Dermis blood vessel endothelial cell (primary cell): ENCODE measurements around the gene PPP1R14C. TPM values are rescaled to one million over a fixed set of nuclear protein-coding genes. Genes with fewer than 3 reads are reported as not detected.

Experiments
- DNase-seq: peaks from one replicate; pipeline ENCODE4 v3.0.0; 2010
- total RNA-seq: library from RNA; depleted of rRNA; stranded (reverse); fragments of >200 nt; gene quantifications from 2 replicates; pipeline ENCODE4 v1.2.3, GENCODE V29; 2014

PPP1R14C gene
- total RNA-seq, 1 donor from 2014 or later = not detected

GRCh38 chr6:150139533-150139932, 3.3 kb upstream of the PPP1R14C start:
- DNase-seq = no peak

DNA sequence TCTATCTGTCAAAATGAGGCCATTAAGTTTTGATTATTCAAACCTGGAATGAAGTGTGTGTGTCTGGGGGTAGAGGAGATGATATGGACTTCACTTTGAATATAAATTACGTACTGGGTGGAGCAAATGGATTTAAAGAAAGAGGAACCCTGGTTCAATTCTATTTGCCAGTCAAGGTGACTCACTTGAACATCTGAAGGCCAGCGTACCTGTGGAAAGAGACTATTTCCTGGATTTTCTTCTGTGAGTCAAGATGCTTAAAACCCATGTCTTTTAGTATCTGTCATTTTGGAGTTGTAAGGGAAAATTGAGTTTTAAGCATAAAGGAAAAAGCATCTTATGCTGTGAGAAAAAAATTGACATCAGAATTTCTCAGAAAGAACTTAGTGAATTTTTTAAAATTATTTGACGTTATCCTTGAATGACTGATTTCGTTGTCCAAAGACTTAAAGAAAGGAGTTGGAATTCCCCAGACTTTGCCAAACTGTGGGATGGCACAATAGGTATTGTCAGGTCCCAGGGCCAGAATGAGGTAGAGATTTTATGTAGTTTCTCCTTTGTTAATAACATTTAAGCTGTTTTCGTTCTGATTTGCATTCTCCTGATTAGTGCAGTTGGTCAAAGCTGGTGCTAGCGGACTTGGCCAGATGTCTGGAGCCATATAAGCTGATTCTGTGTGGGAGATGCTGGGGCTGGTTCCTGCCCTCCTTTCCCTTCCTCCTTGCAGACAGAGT, 2.4 kb upstream of the PPP1R14C start:
- DNase-seq = no peak

DNA sequence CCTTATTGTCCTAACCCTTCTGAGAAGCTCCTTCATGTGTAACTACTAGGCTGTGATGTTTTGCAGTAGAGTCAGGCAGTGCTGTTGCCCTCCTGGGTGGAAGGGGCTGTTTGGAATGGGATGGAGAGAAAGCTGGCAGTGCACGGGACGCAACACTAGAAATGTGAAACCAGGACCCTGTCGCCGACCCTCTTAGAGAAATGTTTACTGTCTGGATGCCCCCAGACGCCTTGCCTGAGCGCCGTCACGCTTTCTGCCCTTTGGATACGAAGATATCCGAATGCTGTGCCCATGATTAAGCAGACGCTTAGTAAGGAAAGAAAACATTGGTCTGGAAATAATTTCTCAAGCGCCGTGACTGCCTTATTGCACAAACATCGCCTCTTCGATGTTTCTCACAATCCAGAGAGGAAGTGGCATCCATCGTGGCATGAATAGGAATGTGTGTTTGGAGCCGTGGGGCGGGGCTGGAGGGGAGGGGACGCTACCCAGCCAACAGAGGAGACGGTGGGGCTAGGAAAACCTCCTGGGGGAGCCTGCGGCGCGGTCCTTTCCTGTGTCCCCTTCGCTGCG, 661 bp upstream of the PPP1R14C start:
- DNase-seq = no peak

DNA sequence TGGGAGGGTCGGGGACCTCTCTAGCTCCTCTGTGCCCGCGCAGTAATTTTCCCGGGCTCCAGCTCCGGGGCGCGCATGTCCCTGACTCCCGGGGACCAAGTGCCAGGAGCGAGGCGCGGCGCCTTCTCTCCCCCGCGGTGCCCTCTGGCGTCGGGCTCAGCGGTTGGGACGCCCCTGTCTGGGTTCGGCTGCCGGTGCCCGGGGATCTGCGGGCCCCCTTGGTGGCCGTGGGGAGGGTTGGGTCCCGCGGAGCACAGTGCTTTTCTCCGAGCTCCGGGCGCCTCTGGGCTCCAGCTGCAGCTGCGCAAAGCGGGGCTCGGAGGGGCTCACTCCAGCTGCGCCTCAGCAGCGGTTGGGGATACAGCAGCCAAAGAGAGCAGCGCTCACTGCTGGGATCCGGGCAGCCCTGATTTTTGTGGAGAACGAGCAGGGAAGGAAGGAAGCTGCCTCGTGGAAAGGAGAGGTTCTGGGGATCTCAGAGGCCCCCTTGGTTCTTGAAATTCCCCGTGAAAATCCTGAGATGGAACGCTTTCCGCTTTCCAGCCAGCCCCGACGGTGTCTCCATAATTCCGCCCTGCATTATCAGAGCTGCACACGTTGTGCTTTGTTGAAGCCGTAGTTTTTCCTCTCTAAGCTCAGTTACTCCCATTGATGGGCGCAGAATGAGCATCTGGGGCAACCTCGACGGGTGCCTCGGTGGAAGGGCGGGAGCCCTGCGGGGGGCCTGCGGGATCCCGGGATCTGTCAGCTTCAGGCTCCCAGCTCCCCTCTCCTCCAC, 861 bp downstream of the PPP1R14C start:
- no peak for DNase-seq

GRCh38 chr6:150144294-150144868, 1.5 kb downstream of the PPP1R14C start:
- no peak for DNase-seq

DNA sequence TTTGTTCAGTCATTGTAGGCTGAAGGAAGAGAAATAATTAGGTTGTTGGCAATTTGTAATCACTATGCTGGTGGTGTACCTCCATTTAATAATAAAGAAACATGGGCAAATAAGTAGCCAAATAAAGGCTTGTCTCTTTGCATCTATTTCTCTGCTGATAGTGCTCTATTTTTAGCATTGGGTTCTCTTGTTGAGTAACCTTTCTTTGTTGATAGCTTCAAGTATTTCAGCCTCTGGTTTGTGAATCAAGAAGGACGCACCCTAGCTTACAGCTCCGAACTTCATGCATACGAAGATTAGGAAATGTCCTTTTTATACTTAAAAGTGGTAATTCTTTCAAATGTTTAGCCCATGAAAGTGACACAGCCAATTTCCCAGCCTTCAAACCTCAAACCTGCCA, 2.6 kb downstream of the PPP1R14C start:
- DNase-seq = no peak

- no peak for DNase-seq
Measured at GRCh38 chr6:150145830-150146229, 3.0 kb downstream of the PPP1R14C start.

GRCh38 chr6:150146436-150146835, 3.6 kb downstream of the PPP1R14C start:
- DNase-seq = no peak

GRCh38 chr6:150149146-150149545, 6.3 kb downstream of the PPP1R14C start:
- no peak for DNase-seq

DNA sequence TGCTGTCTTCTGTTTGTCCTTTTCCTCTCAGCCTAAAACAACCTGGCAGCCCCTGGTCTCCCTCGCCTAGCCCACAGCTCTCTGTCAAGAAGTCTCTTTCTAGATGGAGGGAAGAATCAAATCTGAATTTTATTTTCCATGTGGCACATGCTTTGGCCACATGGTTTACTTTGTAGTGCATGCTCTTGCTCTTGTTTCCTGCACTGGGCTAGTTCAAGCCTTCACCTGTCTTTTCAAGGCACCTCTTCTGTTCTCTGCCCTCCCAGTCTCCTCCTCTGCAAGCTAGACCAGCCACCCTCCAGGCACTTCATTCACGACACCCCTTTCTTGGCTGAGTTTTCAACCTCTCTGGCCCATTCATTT, 7.6 kb downstream of the PPP1R14C start:
- no peak for DNase-seq

- no peak for DNase-seq
Measured at GRCh38 chr6:150150821-150151646, 8.2 kb downstream of the PPP1R14C start.

DNA sequence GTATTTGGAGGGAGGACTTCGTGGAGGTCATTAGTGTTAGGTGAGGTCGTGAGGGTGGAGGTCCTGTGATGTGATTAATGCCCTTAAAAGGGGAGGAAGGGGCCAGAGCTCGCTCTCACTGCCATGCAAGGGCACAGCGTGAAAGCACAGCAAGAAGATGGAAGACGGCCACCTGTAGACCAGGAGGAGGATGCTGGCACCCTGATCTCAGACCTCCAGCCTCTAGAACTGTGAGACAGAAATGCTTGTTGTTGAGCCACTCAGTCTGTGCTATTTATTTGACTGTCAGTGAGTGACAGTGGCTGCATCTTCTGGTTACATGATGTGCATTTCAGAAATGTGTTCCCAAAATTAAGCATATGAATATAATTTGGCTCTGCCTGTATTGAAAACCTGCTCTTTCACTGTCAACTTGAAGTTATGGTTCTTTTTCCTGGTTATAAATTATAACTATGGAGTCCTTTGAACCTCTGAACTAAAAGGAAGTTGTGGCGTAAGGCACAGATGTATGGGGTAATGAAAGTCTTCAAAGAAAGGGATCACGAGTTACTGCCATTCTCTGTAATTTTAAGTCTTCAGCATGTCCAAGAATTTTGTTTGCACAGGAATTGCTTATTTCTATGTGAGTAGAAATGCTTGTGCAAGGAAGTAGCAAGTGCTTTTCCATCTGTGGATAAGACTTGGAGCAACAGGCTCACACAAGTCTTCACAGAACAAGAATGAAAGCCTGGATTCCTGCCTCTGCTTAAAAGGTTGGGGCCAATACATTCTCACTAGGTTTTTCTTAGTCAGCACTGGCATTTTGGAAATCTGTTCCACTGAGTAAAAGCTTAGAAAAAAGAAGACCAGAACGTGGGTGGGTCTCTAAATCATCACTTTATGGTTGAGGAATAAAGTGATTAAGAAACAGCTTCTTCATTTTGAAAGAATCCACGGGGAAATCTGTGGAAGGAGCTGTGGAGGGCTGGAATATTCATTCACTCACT, 10.3 kb downstream of the PPP1R14C start:
- DNase-seq = no peak

GRCh38 chr6:150153905-150154492, 11.2 kb downstream of the PPP1R14C start:
- DNase-seq = no peak

GRCh38 chr6:150156460-150156859, 13.6 kb downstream of the PPP1R14C start:
- DNase-seq = no peak

GRCh38 chr6:150157081-150157480, 14.2 kb downstream of the PPP1R14C start:
- no peak for DNase-seq

DNA sequence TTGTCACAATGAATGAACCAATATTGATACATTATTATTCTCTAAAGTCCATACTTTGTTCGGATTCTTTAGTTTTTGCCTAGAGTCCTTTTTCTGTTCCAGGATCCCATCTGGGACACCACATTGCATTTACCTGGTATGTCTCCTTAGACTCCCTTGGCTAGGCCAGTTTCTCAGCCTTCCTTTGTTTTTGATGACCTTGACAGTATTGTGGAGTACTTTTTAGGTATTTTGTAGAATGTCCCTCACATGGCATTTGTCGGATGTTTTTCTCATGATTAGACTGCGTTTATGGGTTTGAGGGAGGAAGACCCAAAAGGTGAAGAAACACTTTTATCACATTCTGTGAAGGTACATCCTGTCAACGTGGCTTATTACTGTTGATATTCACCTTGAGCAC, 16.9 kb downstream of the PPP1R14C start:
- no peak for DNase-seq

- no peak for DNase-seq
Measured at GRCh38 chr6:150163970-150164369, 21.1 kb downstream of the PPP1R14C start.

GRCh38 chr6:150165020-150165702, 22.3 kb downstream of the PPP1R14C start:
- no peak for DNase-seq

DNA sequence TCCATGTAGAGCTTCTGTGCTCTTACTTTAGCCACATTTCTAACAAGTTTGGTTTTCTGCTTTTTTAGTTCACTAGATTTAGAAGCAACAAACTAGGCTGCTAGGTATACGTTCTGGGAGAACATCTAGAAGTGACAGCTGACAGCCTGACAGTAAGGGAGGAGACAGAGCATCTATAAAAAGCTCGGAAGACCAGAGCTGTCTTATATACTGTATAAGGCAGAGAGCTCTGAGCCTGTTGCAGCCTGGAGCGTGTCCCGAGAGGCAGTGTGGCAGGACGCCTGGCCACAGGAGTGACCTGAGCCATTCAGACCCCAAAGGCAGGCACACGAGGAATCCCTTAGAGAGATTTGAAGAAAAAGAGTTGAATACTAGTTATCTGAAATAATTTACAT, 24.6 kb downstream of the PPP1R14C start:
- no peak for DNase-seq

- no peak for DNase-seq
Measured at GRCh38 chr6:150169181-150169580, 26.3 kb downstream of the PPP1R14C start.
